ENCODE results near the gene MGAT5B. TPM values are rescaled to one million over a fixed set of nuclear protein-coding genes. Genes with fewer than 3 reads are reported as not detected.

MGAT5B gene
- total and polyA plus RNA-seq, 5 experiments from 2014 or later: 1.7 to 2.0 TPM; not detected in 3

- Mint-ChIP-seq H3K4me3 (no peak overlapping the region), H3K27me3 (peaks cover 0 to 26% (median 3%) of the 10 kb centered on the region in 5 donors), H3K4me1 (peaks cover 0 to 4% (median 0%) of the 10 kb centered on the region in 4 donors), H3K27ac (no peak overlapping the region), H3K9me3 (no peaks in the 10 kb centered on the region), H3K36me3 (no peaks in the 10 kb centered on the region)
- DNase-seq: no peak
- POLR2A ChIA-PET: no interaction called here
- ATAC-seq: no peak
Observed at GRCh38 chr17:76914937-76915336, 46.7 kb downstream of the MGAT5B start.

GRCh38 chr17:76915840-76916510 is 47.8 kb downstream of the MGAT5B start:
- H3K9me3 Mint-ChIP-seq: no peaks in the 10 kb centered on the region
- POLR2A ChIA-PET: no interaction called here
- no peaks in the 10 kb centered on the region for H3K36me3 Mint-ChIP-seq
- H3K27ac Mint-ChIP-seq: no peak overlapping the region
- ATAC-seq (no peak), DNase-seq (no peak)
- H3K27me3 Mint-ChIP-seq: peaks cover 0 to 16% (median 6%) of the 10 kb centered on the region in 5 donors
- peak overlapping the region in 1 of 10 donors; percentile 31 for H3K4me3 Mint-ChIP-seq
- H3K4me1 Mint-ChIP-seq: peaks cover 0 to 3% (median 0%) of the 10 kb centered on the region in 4 donors

DNA sequence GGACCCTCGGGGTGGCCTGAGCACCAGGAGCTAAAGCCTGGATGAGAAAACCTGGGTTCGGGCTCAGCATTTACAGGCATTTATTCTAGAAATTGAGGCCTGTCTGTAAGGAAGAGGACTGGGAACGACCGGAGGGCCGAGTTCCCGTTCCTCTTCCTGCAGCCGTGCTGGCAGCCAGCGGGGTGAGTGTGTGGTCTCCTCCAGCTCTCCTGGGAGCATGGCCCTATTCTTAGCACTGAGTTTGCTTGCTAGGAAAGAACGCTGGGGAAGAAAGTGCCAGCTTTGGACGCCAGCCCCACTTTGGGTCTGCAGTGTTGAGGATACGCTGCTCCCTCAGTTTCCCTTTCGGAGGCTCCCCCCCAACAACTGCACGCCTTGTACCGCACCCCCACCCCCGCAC is 49.6 kb downstream of the MGAT5B start:
- POLR2A ChIA-PET: no interaction called here
- Mint-ChIP-seq H3K9me3 (no peaks in the 10 kb centered on the region), H3K4me1 (peaks cover 0 to 3% (median 0%) of the 10 kb centered on the region in 4 donors), H3K36me3 (no peaks in the 10 kb centered on the region), H3K4me3 (no peak overlapping the region), H3K27ac (no peak overlapping the region), H3K27me3 (peaks cover 0 to 14% (median 9%) of the 10 kb centered on the region in 5 donors)
- DNase-seq (no peak), ATAC-seq (no peak)

GRCh38 chr17:76918811-76919210 is 50.6 kb downstream of the MGAT5B start:
- Mint-ChIP-seq H3K27me3 (peaks cover 0 to 14% (median 0%) of the 10 kb centered on the region in 5 donors), H3K4me3 (no peak overlapping the region), H3K27ac (no peak overlapping the region), H3K4me1 (peaks cover 0 to 3% (median 0%) of the 10 kb centered on the region in 4 donors), H3K9me3 (no peaks in the 10 kb centered on the region), H3K36me3 (no peaks in the 10 kb centered on the region)
- POLR2A ChIA-PET: no interaction called here
- no peak for DNase-seq
- ATAC-seq: no peak

GRCh38 chr17:76920364-76921139 is 52.3 kb downstream of the MGAT5B start:
- no peaks in the 10 kb centered on the region for H3K36me3 Mint-ChIP-seq
- POLR2A ChIA-PET: no interaction called here
- peak overlapping the region in 2 of 10 donors; percentile 41 to 81 for H3K27ac Mint-ChIP-seq
- peaks cover 0 to 3% (median 0%) of the 10 kb centered on the region in 4 donors for H3K4me1 Mint-ChIP-seq
- ATAC-seq (no peak), DNase-seq (no peak)
- H3K27me3 Mint-ChIP-seq: peaks cover 0 to 12% (median 0%) of the 10 kb centered on the region in 5 donors
- H3K9me3 Mint-ChIP-seq: no peaks in the 10 kb centered on the region
- no peak overlapping the region for H3K4me3 Mint-ChIP-seq

DNA sequence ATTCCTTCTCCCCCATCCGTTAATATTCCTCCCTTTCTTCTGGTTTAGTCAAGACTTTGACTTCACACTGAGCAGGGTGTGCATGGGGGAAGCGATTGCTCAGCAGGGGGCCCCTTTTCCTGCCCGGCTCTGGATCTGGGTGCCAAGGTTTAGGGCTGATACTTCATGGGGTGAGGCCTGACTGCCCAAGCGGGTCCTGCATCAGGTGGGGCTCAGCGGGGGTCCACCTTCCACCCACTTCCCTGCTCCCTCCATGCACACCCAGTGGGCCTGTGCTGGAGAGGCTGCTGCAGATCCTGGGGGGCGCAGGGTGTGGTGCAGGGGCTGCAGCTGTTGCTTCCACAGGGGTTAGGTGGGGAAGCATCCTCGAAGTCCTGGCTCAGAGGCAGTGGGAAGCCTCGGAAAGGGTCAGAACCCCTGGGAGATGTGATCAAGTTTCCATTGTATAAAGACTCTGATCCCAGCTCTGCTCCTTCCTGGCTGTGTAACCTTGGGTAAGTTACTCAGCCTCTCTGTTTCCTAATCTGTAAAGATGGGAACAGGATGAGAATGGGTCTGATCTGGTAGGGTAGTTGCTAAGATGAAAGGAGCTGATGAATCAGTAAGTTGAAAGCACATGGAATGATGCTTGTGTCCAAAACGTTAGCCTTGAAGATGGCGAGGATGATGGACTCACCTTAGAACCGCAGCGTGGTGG is 53.3 kb downstream of the MGAT5B start:
- no peak overlapping the region for H3K27ac Mint-ChIP-seq
- peaks cover 0 to 12% (median 0%) of the 10 kb centered on the region in 5 donors for H3K27me3 Mint-ChIP-seq
- no peak overlapping the region for H3K4me3 Mint-ChIP-seq
- ATAC-seq (no peak), DNase-seq (no peak)
- POLR2A ChIA-PET: interaction anchor here (1.0 kb wide), 1 partner anchor 33 kb away, joined by 4 read pairs; no protein-coding TSS in a partner anchor
- H3K36me3 Mint-ChIP-seq: no peaks in the 10 kb centered on the region
- no peaks in the 10 kb centered on the region for H3K4me1 Mint-ChIP-seq
- no peaks in the 10 kb centered on the region for H3K9me3 Mint-ChIP-seq

GRCh38 chr17:76922084-76922483 is 53.9 kb downstream of the MGAT5B start:
- Mint-ChIP-seq H3K27me3 (peaks cover 0 to 14% (median 0%) of the 10 kb centered on the region in 5 donors), H3K9me3 (no peaks in the 10 kb centered on the region), H3K36me3 (no peaks in the 10 kb centered on the region), H3K4me3 (no peak overlapping the region), H3K27ac (peak overlapping the region in 2 of 10 donors; percentile 18 to 54), H3K4me1 (no peaks in the 10 kb centered on the region)
- DNase-seq (no peak), ATAC-seq (no peak)
- POLR2A ChIA-PET: interaction anchor here (1.0 kb wide), 1 partner anchor 33 kb away, joined by 4 read pairs; no protein-coding TSS in a partner anchor

DNA sequence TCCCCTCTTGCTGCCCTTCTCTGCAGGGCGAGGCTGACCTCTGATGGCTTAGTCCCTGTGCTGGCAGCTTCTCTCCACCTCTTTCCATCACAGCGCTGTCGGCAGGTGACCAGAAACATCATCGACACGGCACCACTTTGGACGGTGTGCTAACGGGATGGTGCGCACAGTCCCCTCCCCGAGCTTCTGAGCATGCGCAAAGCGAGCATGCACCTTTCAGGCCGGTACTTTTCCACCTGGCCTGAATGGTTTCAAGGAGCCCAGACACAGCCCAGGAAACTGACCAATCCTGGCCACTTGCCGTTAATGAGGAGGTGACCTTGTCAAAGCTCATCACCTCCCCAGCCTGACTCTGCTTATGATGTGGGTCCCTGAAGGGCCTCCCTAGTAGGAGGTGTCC is 54.8 kb downstream of the MGAT5B start:
- H3K27ac Mint-ChIP-seq: no peak overlapping the region
- H3K27me3 Mint-ChIP-seq: peaks cover 0 to 16% (median 0%) of the 10 kb centered on the region in 5 donors
- POLR2A ChIA-PET: interaction anchor here (0.6 kb wide), 1 partner anchor 87 kb away, joined by 3 read pairs; no protein-coding TSS in a partner anchor
- H3K36me3 Mint-ChIP-seq: no peaks in the 10 kb centered on the region
- ATAC-seq: no peak
- H3K9me3 Mint-ChIP-seq: no peaks in the 10 kb centered on the region
- no peaks in the 10 kb centered on the region for H3K4me1 Mint-ChIP-seq
- DNase-seq: no peak
- no peak overlapping the region for H3K4me3 Mint-ChIP-seq

- Mint-ChIP-seq H3K36me3 (no peaks in the 10 kb centered on the region), H3K4me3 (no peak overlapping the region), H3K9me3 (no peaks in the 10 kb centered on the region), H3K27ac (peak overlapping the region in 1 of 10 donors; percentile 34), H3K27me3 (peaks cover 0 to 16% (median 0%) of the 10 kb centered on the region in 5 donors), H3K4me1 (no peaks in the 10 kb centered on the region)
- POLR2A ChIA-PET: no interaction called here
- DNase-seq (no peak), ATAC-seq (no peak)
Observed at GRCh38 chr17:76923491-76923890, 55.3 kb downstream of the MGAT5B start.

DNA sequence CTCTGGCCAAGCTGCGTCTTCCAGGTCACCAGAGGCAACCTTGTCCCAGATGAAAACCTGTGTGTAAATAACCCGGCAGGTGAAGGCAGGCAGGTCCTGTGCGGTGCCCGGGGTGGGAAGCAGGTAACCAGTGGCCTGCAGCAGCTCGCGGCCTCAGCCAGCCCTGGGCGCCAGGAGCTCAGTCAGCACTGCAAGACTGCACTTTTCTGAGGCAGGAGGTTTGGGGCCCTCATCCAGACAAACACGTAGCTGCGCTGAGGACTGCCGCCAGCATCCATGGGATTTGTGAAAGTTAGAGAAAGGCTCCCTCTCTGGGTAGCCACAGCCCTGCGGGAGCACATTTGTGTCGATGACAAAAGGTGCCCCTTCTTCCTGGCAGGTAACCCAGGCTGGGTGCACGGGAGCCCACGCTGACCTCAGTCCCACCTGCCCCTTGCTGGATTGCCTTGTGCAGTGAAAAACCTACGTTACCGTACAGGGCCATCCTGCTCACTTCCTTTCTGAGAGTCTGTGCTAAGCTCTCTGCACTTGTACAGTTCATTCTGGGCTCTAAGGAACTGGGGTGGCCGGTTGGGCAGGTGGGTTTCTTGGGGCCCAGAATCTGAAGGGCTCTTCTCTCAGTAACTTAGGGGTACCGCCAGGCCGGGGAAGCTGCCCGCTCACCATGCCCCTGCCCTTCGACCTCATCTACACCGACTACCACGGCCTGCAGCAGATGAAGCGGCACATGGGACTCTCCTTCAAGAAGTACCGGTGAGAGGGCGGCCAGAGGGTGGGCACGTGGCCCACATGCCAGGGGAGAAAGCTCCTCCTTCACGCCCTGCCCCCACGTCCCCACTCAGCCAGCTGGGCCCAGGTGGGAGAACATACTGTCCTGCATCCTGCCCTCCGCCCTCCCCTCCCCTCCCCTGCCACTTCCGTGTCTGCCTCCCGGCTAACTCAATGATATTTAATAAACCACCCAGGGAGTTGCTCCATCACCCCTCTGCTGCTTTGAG is 56.4 kb downstream of the MGAT5B start:
- Mint-ChIP-seq H3K27ac (peak overlapping the region in 3 of 10 donors; percentile 43 to 69 (median 49)), H3K4me3 (no peak overlapping the region), H3K27me3 (peaks cover 0 to 16% (median 0%) of the 10 kb centered on the region in 5 donors), H3K9me3 (no peaks in the 10 kb centered on the region), H3K4me1 (no peaks in the 10 kb centered on the region), H3K36me3 (no peaks in the 10 kb centered on the region)
- ATAC-seq (no peak), DNase-seq (peak in 1 of 10 donors; percentile 3)
- POLR2A ChIA-PET: interaction anchor here (0.8 kb wide), 1 partner anchor 12 kb away, joined by 4 read pairs; no protein-coding TSS in a partner anchor

- no peak for ATAC-seq
- no peaks in the 10 kb centered on the region for H3K4me1 Mint-ChIP-seq
- no peaks in the 10 kb centered on the region for H3K36me3 Mint-ChIP-seq
- POLR2A ChIA-PET: no interaction called here
- H3K27me3 Mint-ChIP-seq: peaks cover 0 to 16% (median 0%) of the 10 kb centered on the region in 5 donors
- H3K27ac Mint-ChIP-seq: peak overlapping the region in 1 of 10 donors; percentile 43
- H3K9me3 Mint-ChIP-seq: no peaks in the 10 kb centered on the region
- H3K4me3 Mint-ChIP-seq: no peak overlapping the region
- no peak for DNase-seq
Observed at GRCh38 chr17:76925441-76925891, 57.3 kb downstream of the MGAT5B start.
